Fibroblast of lung (primary cell): Measurements from ENCODE around the gene DPY30. TPM values are rescaled to one million over a fixed set of nuclear protein-coding genes. Genes with fewer than 3 reads are reported as not detected.
"Not testable (repeated sequence)": the region's sequence is repeated elsewhere in the genome, so short reads cannot be mapped to it uniquely, and the experiment has no call there.

ENCODE experiments used
- DNase-seq, 2 donors: peaks; one replicate each; pipeline versions ENCODE4 v3.0.0 to v3.0.0-alpha.2; 2010; ENCODE audit warnings: low read depth in 2 of 2
- H2AFZ ChIP-seq: 2 replicates; pipeline ENCODE4 v1.5.1; 2012; ENCODE audit warnings: low read length, control low read depth, inconsistent platforms
- H3K27ac ChIP-seq: 2 replicates; pipeline ENCODE4 v1.5.1; 2011; ENCODE audit warnings: low read length, control low read depth; ENCODE audit not compliant: insufficient read depth
- H3K27me3 ChIP-seq: 2 replicates; pipeline ENCODE4 v1.5.1; 2011; ENCODE audit warnings: mild to moderate bottlenecking, low read length; ENCODE audit not compliant: control insufficient read depth, insufficient read depth
- H3K36me3 ChIP-seq: 2 replicates; pipeline ENCODE4 v1.5.1; 2011; ENCODE audit warnings: low read length; ENCODE audit not compliant: control insufficient read depth, insufficient read depth
- H3K4me1 ChIP-seq: 2 replicates; pipeline ENCODE4 v1.5.1; 2011; ENCODE audit warnings: low read length; ENCODE audit not compliant: control insufficient read depth, insufficient read depth; ENCODE audit errors: extremely low read depth
- H3K4me2 ChIP-seq: 2 replicates; pipeline ENCODE4 v1.5.1; 2011; ENCODE audit warnings: low read length, control low read depth; ENCODE audit not compliant: insufficient read depth; ENCODE audit errors: extremely low read depth
- H3K4me3 ChIP-seq, 4 experiments: fragments of 200-600 bp in 1 of 4; sonication (generic) in 1 of 4; replicated peaks in 1 of 4; 2 replicates each; pipeline ENCODE4 v1.5.1; 2011 to 2016; ENCODE audit warnings: low read length in 4 of 4, low read depth in 3 of 4, mild to moderate bottlenecking in 3 of 4, control low read depth in 2 of 4, inconsistent platforms in 1 of 4, mixed read lengths in 1 of 4; ENCODE audit not compliant: insufficient read depth in 1 of 4; ENCODE audit errors: control extremely low read depth in 1 of 4
- H3K79me2 ChIP-seq: 2 replicates; pipeline ENCODE4 v1.5.1; 2012; ENCODE audit warnings: mild to moderate bottlenecking, low read length, inconsistent platforms; ENCODE audit not compliant: control insufficient read depth, insufficient read depth
- H3K9ac ChIP-seq: 2 replicates; pipeline ENCODE4 v1.5.1; 2011; ENCODE audit warnings: mild to moderate bottlenecking, low read length, control low read depth; ENCODE audit not compliant: insufficient read depth
- H3K9me3 ChIP-seq: 2 replicates; pipeline ENCODE4 v1.5.1; 2012; ENCODE audit warnings: low read depth, low read length; ENCODE audit not compliant: control insufficient read depth, insufficient read depth
- H4K20me1 ChIP-seq: 2 replicates; pipeline ENCODE4 v1.5.1; 2011; ENCODE audit warnings: low read length; ENCODE audit not compliant: control insufficient read depth, insufficient read depth; ENCODE audit errors: extremely low read depth
- CTCF ChIP-seq, 2 donors: IDR thresholded peaks in 1 of 2; conservative IDR thresholded peaks in 1 of 2; 1 replicate in 1 of 2; 2 replicates in 1 of 2; pipeline ENCODE4 v1.5.1; 2011 to 2012; ENCODE audit warnings: low read length in 2 of 2, control low read depth in 1 of 2, inconsistent platforms in 1 of 2, low read depth in 1 of 2, mild to moderate bottlenecking in 1 of 2
- EZH2 ChIP-seq: IDR thresholded peaks from 2 replicates; pipeline ENCODE4 v1.5.1; 2012; ENCODE audit warnings: low read length, control low read depth, mild to moderate bottlenecking; ENCODE audit errors: missing control alignments
- polyA plus RNA-seq, 2 donors: library from polyadenylated mRNA; depleted of rRNA in 1 of 2; stranded (reverse) in 1 of 2; unstranded in 1 of 2; fragments of >200 nt; gene quantifications; 2 replicates each; pipeline ENCODE4 v1.2.1, GENCODE V29; 2011 to 2012; ENCODE audit warnings: missing spikeins in 1 of 2
- total RNA-seq: library from RNA; depleted of rRNA; stranded (reverse); fragments of >200 nt; gene quantifications from 2 replicates; pipeline ENCODE4 v1.2.1, GENCODE V29; 2014

DPY30 gene
- total and polyA plus RNA-seq, 2 donors (not counting 1 experiment from before 2014, with no cell fraction given) = 50.5 to 126 TPM

GRCh38 chr2:32058130-32058529 lies 18.5 kb upstream of the DPY30 start:
- H3K36me3 ChIP-seq = no peaks in the 10 kb centered on the region
- no peak overlapping the region for H3K4me3 ChIP-seq
- H3K27ac ChIP-seq = no peak overlapping the region
- H3K9ac ChIP-seq = no peak overlapping the region
- no peaks in the 10 kb centered on the region for H4K20me1 ChIP-seq
- no peaks in the 10 kb centered on the region for H3K79me2 ChIP-seq
- H2AFZ ChIP-seq = no peak overlapping the region
- peak; percentile 12 to 39 for DNase-seq
- no peaks in the 10 kb centered on the region for H3K4me1 ChIP-seq
- no peak overlapping the region for H3K4me2 ChIP-seq
- H3K27me3 ChIP-seq = no peaks in the 10 kb centered on the region
- TF ChIP-seq CTCF (conservative IDR thresholded peaks at IDR 0.05 in 1 of 2, IDR thresholded peaks at IDR 0.05 in 1 of 2; ENCODE audit: low read depth in 1 of 2, low read length in 2 of 2) = no peak
- TF ChIP-seq EZH2 = no peak
- H3K9me3 ChIP-seq = no peaks in the 10 kb centered on the region

GRCh38 chr2:32054583-32054982 lies 15.0 kb upstream of the DPY30 start:
- H3K36me3 ChIP-seq, H4K20me1 ChIP-seq, H3K4me1 ChIP-seq, H3K4me2 ChIP-seq, H2AFZ ChIP-seq, H3K27ac ChIP-seq, H3K4me3 ChIP-seq, H3K9ac ChIP-seq, H3K27me3 ChIP-seq, H3K79me2 ChIP-seq, DNase-seq, H3K9me3 ChIP-seq: not testable (repeated sequence)

GRCh38 chr2:32051836-32052439 lies 12.3 kb upstream of the DPY30 start:
- Histone ChIP-seq H3K79me2 (no peaks in the 10 kb centered on the region), H3K36me3 (no peaks in the 10 kb centered on the region), H3K9ac (no peak overlapping the region), H3K9me3 (no peaks in the 10 kb centered on the region), H3K27ac (no peak overlapping the region), H3K4me2 (no peak overlapping the region), H2AFZ (no peak overlapping the region), H3K4me3 (no peak overlapping the region), H4K20me1 (no peaks in the 10 kb centered on the region), H3K4me1 (no peaks in the 10 kb centered on the region), H3K27me3 (no peaks in the 10 kb centered on the region)
- TF ChIP-seq EZH2 = no peak
- TF ChIP-seq CTCF (conservative IDR thresholded peaks at IDR 0.05 in 1 of 2, IDR thresholded peaks at IDR 0.05 in 1 of 2; ENCODE audit: low read depth in 1 of 2, low read length in 2 of 2) = no peak
- DNase-seq = no peak
